Endothelial cell (in vitro differentiated cells): ENCODE results near the gene TH. TPM values are rescaled to one million over a fixed set of nuclear protein-coding genes. Genes with fewer than 3 reads are reported as not detected.

Source experiments
- DNase-seq: peaks from one replicate; pipeline ENCODE4 v3.0.0; 2021; ENCODE audit warnings: low spot score
- H3K27ac Mint-ChIP-seq: one replicate; pipeline ENCODE4 v1.8.0; 2021; ENCODE audit warnings: mixed read lengths, inconsistent platforms; ENCODE audit not compliant: unreplicated experiment
- H3K27me3 Mint-ChIP-seq: one replicate; pipeline ENCODE4 v1.8.0; 2021; ENCODE audit warnings: mild to moderate bottlenecking, moderate library complexity, mixed read lengths, inconsistent platforms; ENCODE audit not compliant: unreplicated experiment
- H3K36me3 Mint-ChIP-seq: one replicate; pipeline ENCODE4 v1.8.0; 2021; ENCODE audit warnings: mild to moderate bottlenecking, low read depth, mixed read lengths, inconsistent platforms; ENCODE audit not compliant: unreplicated experiment
- H3K4me1 Mint-ChIP-seq: one replicate; pipeline ENCODE4 v1.8.0; 2021; ENCODE audit warnings: mild to moderate bottlenecking, mixed read lengths, inconsistent platforms; ENCODE audit not compliant: unreplicated experiment
- H3K4me3 Mint-ChIP-seq: one replicate; pipeline ENCODE4 v1.8.0; 2021; ENCODE audit warnings: mild to moderate bottlenecking, mixed read lengths, inconsistent platforms; ENCODE audit not compliant: unreplicated experiment
- H3K9me3 Mint-ChIP-seq: one replicate; pipeline ENCODE4 v1.8.0; 2021; ENCODE audit warnings: mixed read lengths, inconsistent platforms; ENCODE audit not compliant: unreplicated experiment
- CTCF ChIP-seq: fragments of 200-600 bp; sonication (generic); IDR thresholded peaks from one replicate; pipeline ENCODE4 v1.5.0; 2021; ENCODE audit warnings: antibody characterized with exemption; ENCODE audit not compliant: unreplicated experiment
- total RNA-seq: library from RNA; stranded (reverse); fragmentation: NEBNext Ultra II Directional; extraction: Animal tissue kit (Norgen Biotek cat#: 25700); gene quantifications from one replicate; pipeline ENCODE4 v1.2.1, GENCODE V29; 2021; ENCODE audit not compliant: unreplicated experiment

TH gene
- total RNA-seq, 1 donor from 2014 or later, result not detected

DNA sequence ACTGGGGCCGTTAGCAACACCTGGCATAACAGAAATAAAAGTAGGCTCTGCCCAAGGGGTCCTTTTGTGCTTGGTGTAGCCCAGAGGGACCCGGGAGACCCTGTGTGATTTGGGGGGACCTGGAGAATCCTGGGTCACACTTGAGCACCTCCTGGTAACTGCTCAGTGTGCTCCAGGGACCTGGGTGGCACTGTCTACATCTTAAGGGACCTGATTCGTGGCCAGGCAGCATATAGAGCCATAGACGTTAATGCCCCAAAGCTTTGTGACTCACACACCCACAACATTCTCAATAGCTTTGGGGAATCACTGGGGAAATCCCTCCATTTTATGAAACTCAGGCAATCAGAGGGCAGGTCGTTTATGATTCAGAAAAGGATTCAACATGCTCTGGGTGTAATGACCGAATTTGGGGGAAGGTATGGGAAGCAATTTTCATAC, 28.8 kb downstream of the TH start:
- Mint-ChIP-seq H3K27me3 (peaks cover 30% of the 10 kb centered on the region), H3K9me3 (no peaks in the 10 kb centered on the region), H3K4me1 (peaks cover 3% of the 10 kb centered on the region), H3K36me3 (no peaks in the 10 kb centered on the region), H3K4me3 (no peak overlapping the region), H3K27ac (no peak overlapping the region)
- TF ChIP-seq CTCF, result no peak
- no peak for DNase-seq

DNA sequence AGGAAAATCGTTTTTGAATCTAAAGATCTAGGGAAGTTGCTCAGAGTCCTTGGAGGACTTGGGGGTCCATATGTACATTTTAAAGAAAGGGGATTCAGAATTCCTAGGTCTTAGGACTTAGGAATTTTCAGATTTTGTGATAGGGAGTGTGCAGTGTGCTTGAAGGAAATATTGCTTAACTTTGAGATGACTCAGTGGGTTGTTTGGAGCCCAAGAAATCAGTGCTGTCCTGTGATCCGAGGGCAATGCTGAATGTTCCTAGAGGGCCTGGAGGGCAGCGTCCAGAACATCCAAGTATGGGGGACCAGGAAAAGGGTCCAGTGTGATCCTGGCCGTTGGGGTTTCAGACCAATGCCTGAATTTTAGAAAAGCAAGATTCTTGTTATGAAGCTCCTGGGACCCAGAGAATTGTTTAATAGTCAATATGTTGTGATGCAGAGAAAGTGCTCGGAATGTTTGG, 29.3 kb downstream of the TH start:
- TF ChIP-seq CTCF, result no peak

DNA sequence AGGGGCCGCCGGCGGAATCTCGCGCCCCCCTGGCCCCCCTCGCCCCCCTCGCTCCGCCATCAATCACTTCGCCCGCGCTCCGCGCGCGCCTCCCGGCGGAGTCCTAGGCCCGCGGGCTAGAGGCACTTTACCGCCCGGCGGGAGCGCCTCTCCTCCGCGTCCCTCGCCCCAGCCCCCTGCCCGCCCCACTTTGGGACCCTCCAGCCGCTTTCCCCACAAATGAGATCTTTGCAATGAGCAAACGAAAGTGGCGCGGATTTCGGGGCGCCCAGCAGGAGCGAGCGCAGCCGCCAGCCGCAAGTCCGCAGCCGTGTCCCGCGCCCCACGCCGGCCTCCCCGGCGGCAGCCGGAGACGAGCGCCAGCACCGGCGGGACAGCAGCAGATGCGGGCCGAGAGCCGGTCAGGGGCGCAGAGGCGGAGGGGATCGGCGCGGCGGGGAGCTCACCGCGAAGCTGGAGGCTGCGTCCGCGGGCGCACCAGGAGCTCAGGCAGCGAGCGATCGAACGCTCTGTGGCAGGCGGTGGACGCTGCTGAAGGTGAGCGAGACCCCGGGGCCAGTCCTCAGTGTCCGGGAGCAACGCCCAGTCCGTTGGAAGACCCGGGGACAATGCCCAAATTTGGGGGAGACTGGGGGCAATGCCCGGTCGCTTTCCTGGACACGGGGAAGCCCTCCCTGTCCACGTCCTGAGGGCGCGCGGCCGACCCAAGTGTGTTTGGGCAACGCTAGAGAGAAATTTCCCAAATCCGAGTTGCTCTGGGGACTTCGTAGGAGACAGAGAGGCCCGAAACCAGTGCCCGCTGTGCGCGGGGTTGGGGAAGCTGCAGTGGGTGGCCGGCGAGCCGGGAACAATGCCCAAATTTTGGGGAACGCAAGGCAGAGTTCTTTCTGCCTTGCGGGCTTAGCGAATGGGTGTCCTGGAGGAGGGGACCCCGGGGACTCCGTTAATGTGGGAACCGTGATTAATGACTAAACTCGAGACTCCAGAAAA, 30.9 kb downstream of the TH start:
- no peak overlapping the region for H3K27ac Mint-ChIP-seq
- TF ChIP-seq CTCF, result no peak
- DNase-seq, result no peak

More for the DNA sequence above, 29.3 kb downstream of the TH start:
- no peak overlapping the region for H3K4me3 Mint-ChIP-seq
- H3K9me3 Mint-ChIP-seq, result no peaks in the 10 kb centered on the region
- H3K36me3 Mint-ChIP-seq, result no peaks in the 10 kb centered on the region
- H3K27ac Mint-ChIP-seq, result no peak overlapping the region
- peaks cover 30% of the 10 kb centered on the region for H3K27me3 Mint-ChIP-seq
- no peak for DNase-seq
- H3K4me1 Mint-ChIP-seq, result peaks cover 3% of the 10 kb centered on the region

GRCh38 chr11:2139621-2140337, 31.8 kb downstream of the TH start:
- no peak overlapping the region for H3K27ac Mint-ChIP-seq
- DNase-seq, result no peak
- peaks cover 3% of the 10 kb centered on the region for H3K4me1 Mint-ChIP-seq
- no peak overlapping the region for H3K4me3 Mint-ChIP-seq
- no peak for TF ChIP-seq CTCF
- H3K9me3 Mint-ChIP-seq, result no peaks in the 10 kb centered on the region
- peaks cover 30% of the 10 kb centered on the region for H3K27me3 Mint-ChIP-seq
- H3K36me3 Mint-ChIP-seq, result no peaks in the 10 kb centered on the region

More for the DNA sequence above, 30.9 kb downstream of the TH start:
- Mint-ChIP-seq H3K9me3 (no peaks in the 10 kb centered on the region), H3K4me3 (no peak overlapping the region), H3K36me3 (no peaks in the 10 kb centered on the region), H3K4me1 (peaks cover 3% of the 10 kb centered on the region), H3K27me3 (peaks cover 32% of the 10 kb centered on the region)
